ENCODE data around the gene HBB.
"Not testable (repeated sequence)": the region's sequence is repeated elsewhere in the genome, so short reads cannot be mapped to it uniquely, and the experiment has no call there.

HBB gene

DNA sequence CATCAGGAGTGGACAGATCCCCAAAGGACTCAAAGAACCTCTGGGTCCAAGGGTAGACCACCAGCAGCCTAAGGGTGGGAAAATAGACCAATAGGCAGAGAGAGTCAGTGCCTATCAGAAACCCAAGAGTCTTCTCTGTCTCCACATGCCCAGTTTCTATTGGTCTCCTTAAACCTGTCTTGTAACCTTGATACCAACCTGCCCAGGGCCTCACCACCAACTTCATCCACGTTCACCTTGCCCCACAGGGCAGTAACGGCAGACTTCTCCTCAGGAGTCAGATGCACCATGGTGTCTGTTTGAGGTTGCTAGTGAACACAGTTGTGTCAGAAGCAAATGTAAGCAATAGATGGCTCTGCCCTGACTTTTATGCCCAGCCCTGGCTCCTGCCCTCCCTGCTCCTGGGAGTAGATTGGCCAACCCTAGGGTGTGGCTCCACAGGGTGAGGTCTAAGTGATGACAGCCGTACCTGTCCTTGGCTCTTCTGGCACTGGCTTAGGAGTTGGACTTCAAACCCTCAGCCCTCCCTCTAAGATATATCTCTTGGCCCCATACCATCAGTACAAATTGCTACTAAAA, at the start of gene HBB:
Gene HBB, minus strand, starts transcription at position 340 of the 579 bp plus-strand sequence. Its CDS starts 50 bp downstream, at position 290.
- DNase-seq (ENCODE audit: low read depth) = no peak

DNA sequence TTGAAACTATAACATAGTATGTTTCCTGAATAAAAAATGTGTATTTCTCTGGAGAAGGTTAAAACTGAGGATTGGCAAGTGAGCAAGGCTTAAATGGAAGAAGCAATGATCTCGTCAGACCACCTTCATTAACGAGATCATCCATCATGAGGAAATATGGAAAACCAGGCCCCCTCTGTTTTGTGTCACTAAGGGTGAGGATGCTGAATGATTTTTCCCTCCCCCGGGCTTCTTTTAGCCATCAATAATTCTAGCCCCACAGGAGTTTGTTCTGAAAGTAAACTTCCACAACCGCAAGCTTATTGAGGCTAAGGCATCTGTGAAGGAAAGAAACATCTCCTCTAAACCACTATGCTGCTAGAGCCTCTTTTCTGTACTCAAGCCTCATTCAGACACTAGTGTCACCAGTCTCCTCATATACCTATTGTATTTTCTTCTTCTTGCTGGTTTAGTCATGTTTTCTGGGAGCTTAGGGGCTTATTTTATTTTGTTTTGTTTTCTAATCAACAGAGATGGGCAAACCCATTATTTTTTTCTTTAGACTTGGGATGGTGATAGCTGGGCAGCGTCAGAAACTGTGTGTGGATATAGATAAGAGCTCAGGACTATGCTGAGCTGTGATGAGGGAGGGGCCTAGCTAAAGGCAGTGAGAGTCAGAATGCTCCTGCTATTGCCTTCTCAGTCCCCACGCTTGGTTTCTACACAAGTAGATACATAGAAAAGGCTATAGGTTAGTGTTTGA, 48.7 kb upstream of the HBB start:
- DNase-seq (ENCODE audit: low read depth) = peak; percentile 69

DNA sequence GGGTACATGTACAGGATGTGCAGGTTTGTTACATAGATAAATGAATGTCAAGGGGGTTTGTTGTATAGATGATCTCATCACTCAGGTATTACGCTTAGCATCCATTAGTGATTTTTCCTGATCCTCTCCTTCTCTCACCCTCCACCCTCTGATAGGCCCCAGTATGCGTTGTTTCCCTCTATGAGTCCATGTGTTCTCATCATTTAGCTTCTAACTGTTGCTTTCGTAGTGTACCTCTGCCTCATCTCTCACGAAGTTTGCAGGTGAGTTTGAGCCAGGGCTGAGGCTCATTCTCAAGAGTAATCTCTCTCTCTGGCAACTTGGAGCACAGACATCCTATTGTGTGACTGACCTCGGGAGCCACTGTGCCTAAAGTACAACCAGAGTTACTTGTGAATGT, 47.5 kb upstream of the HBB start:
- no peak for DNase-seq (ENCODE audit: low read depth)

DNA sequence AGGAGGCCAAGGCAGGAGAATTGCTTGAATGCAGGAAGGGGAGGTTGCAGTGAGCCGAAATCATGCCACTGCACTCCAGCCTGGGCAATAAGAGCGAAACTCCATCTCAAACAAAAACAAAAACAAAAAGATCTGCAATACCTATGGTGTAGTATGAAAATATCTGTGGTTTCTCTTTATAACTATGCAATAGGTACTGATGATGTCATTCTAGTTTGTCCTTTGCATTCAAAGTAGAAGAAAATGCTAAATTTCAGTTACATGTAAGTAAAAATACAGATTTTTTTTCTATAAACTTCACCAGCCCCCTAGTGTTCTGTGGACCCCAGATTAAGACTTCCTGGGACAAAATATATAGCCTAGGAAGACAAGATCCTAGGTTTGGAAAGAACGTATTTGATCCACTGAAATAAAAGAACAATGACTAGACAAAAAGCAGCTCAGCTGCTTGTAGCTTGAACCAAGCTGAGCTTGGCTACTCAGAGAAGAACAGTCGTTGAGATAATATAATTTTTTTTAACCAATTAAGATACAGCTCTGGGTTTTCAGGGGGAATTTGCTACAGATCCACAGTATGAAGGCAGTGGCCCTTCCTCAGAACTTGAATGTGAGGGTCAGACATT, 45.6 kb upstream of the HBB start:
- DNase-seq (ENCODE audit: low read depth) = no peak

DNA sequence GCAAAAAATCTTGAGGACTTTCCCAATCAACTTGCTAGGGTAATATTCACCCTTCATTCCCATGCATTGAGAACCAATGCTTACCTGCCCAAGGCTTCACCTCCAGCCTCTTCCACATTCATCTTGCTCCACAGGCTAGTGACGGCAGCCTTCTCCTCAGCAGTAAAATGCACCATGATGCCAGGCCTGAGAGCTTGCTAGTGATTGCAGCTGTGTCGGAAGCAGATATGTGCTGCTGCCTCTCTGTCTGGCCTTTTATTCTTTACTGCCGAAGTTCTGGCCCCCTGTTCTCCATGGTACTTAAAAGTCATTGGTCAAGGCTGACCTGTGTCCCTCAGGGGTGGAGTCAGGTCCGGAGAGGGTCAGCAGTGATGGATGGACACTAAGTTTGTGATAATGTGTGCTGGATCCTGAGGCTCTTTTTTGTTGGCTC, 42.9 kb upstream of the HBB start, which contains the start of gene HBE1:
Gene HBE1, minus strand, starts transcription at position 231 of the 433 bp plus-strand sequence. Its CDS starts 55 bp downstream, at position 176.
- no peak for DNase-seq (ENCODE audit: low read depth)

DNA sequence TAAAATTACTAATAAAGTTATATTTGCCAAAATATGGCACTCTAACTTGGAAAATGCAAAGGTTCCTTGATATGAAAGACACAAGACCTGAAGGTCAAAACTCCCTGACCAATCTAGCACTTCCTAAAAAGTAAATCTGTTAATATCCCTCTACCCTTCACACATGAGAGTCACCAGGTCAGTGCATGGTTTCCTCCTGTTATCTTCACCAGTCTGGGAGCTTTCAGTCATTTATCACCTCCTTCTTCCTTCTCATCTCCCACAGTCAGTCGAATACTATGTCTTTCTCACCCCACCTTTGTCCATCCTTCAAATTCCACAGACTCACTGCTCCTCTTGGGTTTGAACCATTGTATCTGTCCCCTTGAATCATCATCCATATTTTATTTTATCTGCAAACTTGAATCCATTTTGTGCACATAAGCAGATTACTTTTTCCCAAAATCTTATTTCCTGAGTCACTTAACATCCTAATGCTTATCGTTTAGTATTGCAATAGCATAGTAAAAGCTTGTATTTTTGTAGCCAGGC, 40.2 kb upstream of the HBB start:
- DNase-seq (ENCODE audit: low read depth) = no peak

DNA sequence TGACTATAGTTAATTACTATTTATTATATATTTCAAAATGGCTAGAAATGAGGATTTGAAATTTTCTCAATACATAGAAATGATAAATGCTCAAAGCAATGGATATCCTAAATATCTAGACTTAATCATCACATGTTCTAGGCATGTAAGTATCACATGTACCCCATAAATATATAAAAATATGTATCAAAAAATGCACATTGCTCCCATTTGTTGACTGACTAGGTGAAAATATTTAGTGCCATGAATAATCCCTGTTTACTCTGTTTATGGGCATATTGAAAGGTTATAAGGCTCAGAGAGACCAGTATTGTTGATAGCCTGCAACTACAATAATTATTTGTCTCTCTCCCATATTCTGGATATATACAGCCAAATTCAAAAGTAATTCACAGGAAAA, 39.7 kb upstream of the HBB start:
- DNase-seq (ENCODE audit: low read depth) = no peak

DNA sequence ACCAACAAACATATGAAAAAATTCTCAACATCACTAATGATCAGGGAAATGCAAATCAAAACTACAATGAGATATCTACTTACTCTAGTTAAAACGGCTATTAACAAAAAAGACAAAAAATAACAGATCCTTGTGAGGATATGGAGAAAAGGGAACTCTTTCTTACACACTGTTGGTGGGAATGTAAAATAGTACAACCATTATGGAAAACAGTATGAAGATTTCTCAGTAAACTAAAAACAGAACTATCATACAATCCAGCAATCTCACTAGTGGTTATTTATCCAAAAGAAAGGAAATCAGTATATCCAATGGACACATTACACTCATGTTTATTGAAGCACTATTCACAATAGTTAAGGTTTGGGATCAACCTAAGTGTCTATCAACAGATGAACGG, 39.0 kb upstream of the HBB start:
- DNase-seq (ENCODE audit: low read depth) = no peak

DNA sequence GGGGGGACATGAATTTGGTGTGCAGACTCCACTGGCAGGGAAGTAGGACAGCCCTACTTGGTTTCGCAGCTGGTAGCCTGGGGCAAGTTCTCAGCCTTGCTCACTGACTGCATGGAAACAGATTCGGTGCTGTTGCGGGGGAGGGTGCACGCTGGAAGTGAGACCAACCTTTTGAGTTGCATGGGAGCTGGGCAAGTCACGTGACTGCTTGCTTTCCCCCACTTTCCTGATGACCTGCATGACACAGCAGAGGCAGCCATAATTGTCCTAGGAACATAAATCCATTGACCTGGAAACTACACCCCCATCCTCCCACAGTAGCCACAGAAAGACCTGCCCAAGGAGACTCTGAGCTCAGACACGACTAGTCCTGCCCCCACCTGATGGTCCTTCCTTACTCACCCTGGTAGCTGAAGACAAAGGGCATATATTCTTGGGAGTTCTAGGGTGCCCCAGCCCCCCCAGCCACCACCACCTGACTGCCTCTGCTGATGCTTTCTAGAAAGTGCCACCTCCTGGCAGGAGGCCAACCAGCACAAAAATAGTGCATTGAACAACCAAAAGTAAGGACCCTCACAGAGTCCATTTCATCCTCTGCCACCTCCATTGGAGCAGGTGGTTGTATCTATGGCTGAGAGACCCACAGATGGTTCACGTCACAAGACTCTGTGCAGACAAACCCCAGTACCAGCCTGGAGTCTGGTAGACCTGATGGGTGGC, 31.8 kb upstream of the HBB start:
- DNase-seq (ENCODE audit: low read depth) = no peak

DNA sequence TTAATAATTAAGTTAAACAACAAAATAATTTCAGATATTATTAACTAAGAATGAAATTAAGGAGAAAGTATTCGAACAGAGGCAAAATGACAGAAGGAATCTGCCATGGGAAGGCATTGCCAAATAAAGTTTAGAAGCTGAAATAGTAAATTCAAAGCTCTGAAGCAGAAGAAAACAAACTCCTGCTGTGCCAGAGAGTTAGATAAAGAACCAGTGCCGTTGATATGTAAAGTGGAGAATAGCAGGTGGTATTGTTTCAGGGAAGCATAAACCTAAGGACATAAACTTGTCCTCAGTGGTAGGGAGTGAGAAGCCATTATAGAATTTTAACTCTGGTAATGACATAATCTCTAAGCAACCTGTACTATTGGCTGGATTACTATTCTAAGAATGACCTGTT, 30.4 kb upstream of the HBB start:
- DNase-seq (ENCODE audit: low read depth) = no peak

DNA sequence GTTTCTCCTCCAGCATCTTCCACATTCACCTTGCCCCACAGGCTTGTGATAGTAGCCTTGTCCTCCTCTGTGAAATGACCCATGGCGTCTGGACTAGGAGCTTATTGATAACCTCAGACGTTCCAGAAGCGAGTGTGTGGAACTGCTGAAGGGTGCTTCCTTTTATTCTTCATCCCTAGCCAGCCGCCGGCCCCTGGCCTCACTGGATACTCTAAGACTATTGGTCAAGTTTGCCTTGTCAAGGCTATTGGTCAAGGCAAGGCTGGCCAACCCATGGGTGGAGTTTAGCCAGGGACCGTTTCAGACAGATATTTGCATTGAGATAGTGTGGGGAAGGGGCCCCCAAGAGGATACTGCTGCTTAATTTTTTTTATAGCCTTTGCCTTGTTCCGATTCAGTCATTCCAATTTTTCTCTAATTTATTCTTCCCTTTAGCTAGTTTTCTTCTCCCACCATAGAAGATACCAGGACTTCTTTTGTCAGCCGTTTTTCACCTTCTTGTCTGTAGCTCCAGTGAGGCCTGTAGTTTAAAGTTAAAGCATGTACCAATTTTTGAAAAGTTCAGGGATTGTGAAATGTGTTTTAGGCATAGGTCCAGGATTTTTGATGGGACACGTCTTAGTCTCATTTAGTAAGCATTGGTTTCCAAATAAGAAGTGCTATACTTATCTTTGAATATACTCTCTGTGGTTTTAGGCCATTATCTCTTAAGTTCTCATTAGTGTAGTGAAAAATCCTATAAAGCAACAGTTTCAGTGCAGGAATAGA, 28.0 kb upstream of the HBB start, which contains the start of gene HBG2:
Gene HBG2, minus strand, starts transcription at position 136 of the 768 bp plus-strand sequence. Its CDS starts 53 bp downstream, at position 83.
- DNase-seq (ENCODE audit: low read depth) = not testable (repeated sequence)

DNA sequence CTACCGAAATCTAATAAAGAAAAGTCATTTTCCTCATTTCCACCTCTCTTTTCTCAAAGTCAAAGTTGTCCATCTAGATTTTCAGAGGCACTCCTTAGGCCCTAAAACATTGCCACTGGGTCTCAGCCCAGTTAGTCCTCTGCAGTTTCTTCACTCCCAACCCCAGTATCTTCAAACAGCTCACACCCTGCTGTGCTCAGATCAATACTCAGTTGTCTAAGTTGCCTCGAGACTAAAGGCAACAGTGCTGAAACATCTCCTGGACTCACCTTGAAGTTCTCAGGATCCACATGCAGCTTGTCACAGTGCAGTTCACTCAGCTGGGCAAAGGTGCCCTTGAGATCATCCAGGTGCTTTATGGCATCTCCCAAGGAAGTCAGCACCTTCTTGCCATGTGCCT, 27.2 kb upstream of the HBB start:
- DNase-seq (ENCODE audit: low read depth) = not testable (repeated sequence)

DNA sequence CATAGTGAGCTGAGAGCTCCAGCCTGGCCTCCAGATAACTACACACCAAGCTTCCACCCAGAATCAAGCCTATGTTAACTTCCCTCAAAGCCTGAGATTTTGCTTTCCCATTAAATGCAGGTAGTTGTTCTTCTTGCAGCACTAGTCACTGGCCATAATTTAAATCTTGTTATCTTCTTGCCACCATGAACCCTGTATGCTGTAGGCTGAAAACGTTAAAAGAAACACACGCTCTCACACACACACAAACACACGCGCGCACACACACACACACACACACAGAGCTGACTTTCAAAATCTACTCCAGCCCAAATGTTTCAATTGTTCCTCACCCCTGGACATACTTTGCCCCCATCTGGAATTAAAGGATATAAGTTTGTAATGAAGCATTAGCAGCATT, 26.6 kb upstream of the HBB start:
- not testable (repeated sequence) for DNase-seq (ENCODE audit: low read depth)

DNA sequence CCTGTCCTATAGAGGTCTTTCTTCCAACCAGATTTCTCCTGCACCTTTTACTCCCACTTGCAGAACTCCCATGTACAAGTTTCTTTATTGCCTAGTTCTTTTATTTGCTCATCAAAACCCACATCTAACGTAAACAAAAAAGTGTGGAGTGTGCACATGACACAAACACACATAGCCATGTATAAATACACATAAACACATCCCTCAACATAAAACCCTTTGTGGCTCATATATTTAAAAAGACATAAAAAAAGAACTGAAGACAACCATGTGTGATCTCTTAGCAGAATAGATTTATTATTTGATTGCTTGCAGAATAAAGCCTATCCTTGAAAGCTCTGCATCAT, 26.0 kb upstream of the HBB start:
- DNase-seq (ENCODE audit: low read depth) = no peak

DNA sequence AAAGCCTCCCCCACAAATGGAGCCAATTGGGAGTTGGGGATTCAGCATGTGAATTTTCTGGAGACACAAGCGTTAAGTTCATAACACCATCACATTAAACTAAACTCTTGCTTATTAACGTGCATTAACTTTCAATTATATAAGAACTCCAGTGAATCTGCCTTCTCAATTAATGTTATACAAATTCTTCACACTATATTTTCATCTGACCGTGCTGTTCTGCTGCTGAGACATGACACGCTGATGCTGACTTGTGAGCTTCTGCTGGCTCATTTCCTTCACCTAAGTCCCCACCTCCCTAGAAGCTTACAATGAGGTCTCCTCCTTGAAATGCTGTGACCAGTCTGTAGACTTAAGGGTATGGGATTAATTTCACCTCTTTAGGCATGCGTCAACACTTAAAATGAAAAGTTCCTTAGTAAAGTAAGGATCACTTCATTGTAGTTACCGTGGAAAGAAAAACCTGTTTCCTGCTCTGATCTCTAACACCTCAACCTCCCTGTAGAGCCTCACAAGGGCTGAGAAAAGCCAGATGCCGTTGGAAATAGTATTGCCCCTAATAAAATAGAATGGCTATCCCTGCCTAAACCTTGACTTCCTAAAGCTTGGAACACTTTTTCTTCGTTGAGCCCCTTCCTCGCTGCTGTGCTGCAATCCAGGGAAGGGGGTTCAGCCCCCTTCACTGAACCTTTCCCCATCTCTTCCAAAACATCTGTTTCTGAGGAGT, 25.5 kb upstream of the HBB start:
- DNase-seq (ENCODE audit: low read depth) = no peak

DNA sequence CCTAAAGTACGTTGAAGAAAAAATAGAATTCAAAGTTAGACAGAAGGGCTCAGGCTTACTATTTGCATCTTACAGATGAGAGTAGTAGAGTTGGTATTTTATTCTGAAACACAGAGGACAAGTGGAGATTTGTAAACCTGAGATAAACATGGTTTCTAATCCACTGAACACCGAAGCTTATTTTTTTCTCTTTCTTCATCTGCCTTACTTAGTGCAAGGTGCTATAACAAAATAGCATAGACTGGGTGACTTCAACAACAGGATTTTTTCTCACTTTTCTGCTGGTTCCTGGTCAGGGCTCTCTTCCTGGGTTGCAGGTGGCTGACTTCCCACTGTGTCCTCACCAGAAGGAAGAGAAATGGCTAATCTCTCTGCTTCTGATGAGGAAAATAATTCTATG, 24.9 kb upstream of the HBB start:
- DNase-seq (ENCODE audit: low read depth) = no peak

DNA sequence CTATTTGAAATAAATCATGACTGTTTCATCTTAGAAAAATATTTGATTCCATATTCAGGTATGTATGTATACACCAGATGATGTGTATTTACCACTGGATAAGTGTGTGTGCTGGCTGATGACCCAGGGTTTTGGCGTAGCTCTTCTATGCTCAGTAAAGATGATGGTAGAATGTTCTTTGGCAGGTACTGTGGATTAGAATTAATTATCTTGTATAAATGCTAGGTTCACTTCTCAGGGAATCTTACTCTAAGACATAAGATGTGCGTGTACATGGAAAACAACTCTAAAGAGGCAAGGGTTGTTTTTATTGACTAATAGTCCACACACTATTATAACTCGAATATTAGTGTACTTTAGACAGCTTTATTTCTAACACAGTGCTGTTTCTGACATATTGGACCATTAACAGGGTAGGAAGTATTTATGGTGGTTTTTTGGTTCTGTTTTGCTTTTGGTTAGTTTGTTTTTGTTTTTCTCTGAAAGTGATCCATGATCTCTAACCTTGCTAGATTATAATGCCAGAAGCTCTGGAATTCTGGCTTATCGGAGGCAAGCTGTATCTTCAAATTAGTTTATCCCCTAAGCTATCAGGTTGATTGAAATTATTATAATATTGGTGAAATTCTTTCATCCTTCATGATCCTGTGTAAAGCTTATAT, 23.8 kb upstream of the HBB start:
- no peak for DNase-seq (ENCODE audit: low read depth)

DNA sequence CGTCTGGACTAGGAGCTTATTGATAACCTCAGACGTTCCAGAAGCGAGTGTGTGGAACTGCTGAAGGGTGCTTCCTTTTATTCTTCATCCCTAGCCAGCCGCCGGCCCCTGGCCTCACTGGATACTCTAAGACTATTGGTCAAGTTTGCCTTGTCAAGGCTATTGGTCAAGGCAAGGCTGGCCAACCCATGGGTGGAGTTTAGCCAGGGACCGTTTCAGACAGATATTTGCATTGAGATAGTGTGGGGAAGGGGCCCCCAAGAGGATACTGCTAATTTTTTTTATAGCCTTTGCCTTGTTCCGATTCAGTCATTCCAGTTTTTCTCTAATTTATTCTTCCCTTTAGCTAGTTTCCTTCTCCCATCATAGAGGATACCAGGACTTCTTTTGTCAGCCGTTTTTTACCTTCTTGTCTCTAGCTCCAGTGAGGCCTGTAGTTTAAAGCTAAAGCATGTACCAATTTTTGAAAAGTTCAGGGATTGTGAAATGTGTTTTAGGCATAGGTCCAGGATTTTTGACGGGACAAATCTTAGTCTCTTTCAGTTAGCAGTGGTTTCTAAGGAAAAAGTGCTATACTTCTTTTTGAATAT, 23.0 kb upstream of the HBB start, which contains the start of gene HBG1:
Gene HBG1, minus strand, starts transcription at position 51 of the 590 bp plus-strand sequence. CDS start 53 bp downstream, outside the sequence.
- not testable (repeated sequence) for DNase-seq (ENCODE audit: low read depth)

DNA sequence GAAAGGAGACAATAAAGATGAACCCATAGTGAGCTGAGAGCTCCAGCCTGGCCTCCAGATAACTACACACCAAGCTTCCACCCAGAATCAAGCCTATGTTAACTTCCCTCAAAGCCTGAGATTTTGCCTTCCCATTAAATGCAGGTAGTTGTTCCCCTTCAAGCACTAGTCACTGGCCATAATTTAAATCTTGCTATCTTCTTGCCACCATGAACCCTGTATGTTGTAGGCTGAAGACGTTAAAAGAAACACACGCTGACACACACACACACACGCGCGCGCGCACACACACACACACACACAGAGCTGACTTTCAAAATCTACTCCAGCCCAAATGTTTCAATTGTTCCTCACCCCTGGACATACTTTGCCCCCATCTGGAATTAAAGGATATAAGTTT, 21.6 kb upstream of the HBB start:
- DNase-seq (ENCODE audit: low read depth) = not testable (repeated sequence)
